Colon (tissue), 2 donors: Measurements from ENCODE around the gene MYO18B.

ENCODE experiments used
- FAIRE-seq: peaks from 2 replicates; lab custom pipeline; 2012; peaks lifted over from hg19 to GRCh38; lab: Jason Lieb, UNC
- donor health status: control.
- donor health status: control.

The MYO18B gene

GRCh38 chr22:25997886-25998775 lies 256.1 kb downstream of the MYO18B start:
- FAIRE-seq = no peak

GRCh38 chr22:26002456-26002855 lies 260.5 kb downstream of the MYO18B start:
- FAIRE-seq = no peak

- FAIRE-seq = no peak
Measured at GRCh38 chr22:26004477-26004876, 262.5 kb downstream of the MYO18B start.

- no peak for FAIRE-seq
Measured at GRCh38 chr22:26008587-26008986, 266.6 kb downstream of the MYO18B start.

- FAIRE-seq = no peak
Measured at GRCh38 chr22:26016916-26017315, 274.9 kb downstream of the MYO18B start.

- no peak for FAIRE-seq
Measured at GRCh38 chr22:26017932-26018331, 275.9 kb downstream of the MYO18B start.

GRCh38 chr22:26019596-26019995 lies 277.6 kb downstream of the MYO18B start:
- no peak for FAIRE-seq

- FAIRE-seq = no peak
Measured at GRCh38 chr22:26021516-26021915, 279.5 kb downstream of the MYO18B start.

GRCh38 chr22:26023104-26023775 lies 281.3 kb downstream of the MYO18B start:
- no peak for FAIRE-seq

- no peak for FAIRE-seq
Measured at GRCh38 chr22:26025626-26026025, 283.6 kb downstream of the MYO18B start.

- FAIRE-seq = no peak
Measured at GRCh38 chr22:26027341-26027740, 285.4 kb downstream of the MYO18B start.

GRCh38 chr22:26031641-26032040 lies 289.7 kb downstream of the MYO18B start:
- FAIRE-seq = no peak

- FAIRE-seq = no peak
Measured at GRCh38 chr22:26033071-26033470, 291.1 kb downstream of the MYO18B start.

GRCh38 chr22:26033586-26033985 lies 291.6 kb downstream of the MYO18B start:
- no peak for FAIRE-seq

- no peak for FAIRE-seq
Measured at GRCh38 chr22:26035523-26035922, 293.5 kb downstream of the MYO18B start.

GRCh38 chr22:26038365-26038764 lies 296.4 kb downstream of the MYO18B start:
- no peak for FAIRE-seq

- no peak for FAIRE-seq
Measured at GRCh38 chr22:26041931-26042330, 299.9 kb downstream of the MYO18B start.

- no peak for FAIRE-seq
Measured at GRCh38 chr22:26043031-26043430, 301.0 kb downstream of the MYO18B start.

- no peak for FAIRE-seq
Measured at GRCh38 chr22:26045051-26045450, 303.1 kb downstream of the MYO18B start.

- FAIRE-seq = no peak
Measured at GRCh38 chr22:26045860-26046259, 303.9 kb downstream of the MYO18B start.

- FAIRE-seq = no peak
Measured at GRCh38 chr22:26047516-26047915, 305.5 kb downstream of the MYO18B start.

GRCh38 chr22:26047920-26048319 lies 305.9 kb downstream of the MYO18B start:
- FAIRE-seq = no peak

GRCh38 chr22:26050079-26050478 lies 308.1 kb downstream of the MYO18B start:
- no peak for FAIRE-seq
